ENCODE measurements around the gene ARHGAP15. TPM values are rescaled to one million over a fixed set of nuclear protein-coding genes. Genes with fewer than 3 reads are reported as not detected.

The ARHGAP15 gene
- total RNA-seq, 1 donor from 2014 or later = 56.2 TPM

GRCh38 chr2:143294068-143294467, 164.8 kb downstream of the ARHGAP15 start:
- H3K4me3 Mint-ChIP-seq = no peak overlapping the region
- no peaks in the 10 kb centered on the region for H3K27me3 Mint-ChIP-seq
- intact Hi-C loops (cut with micrococcal nuclease) = no loop called here
- H3K9me3 Mint-ChIP-seq = no peaks in the 10 kb centered on the region
- no peak overlapping the region for H3K27ac Mint-ChIP-seq
- H3K36me3 Mint-ChIP-seq (ENCODE audit: low read depth) = peaks cover 20% of the 10 kb centered on the region
- H3K4me1 Mint-ChIP-seq = peaks cover 8% of the 10 kb centered on the region
- no peak for DNase-seq

GRCh38 chr2:143296089-143296488, 166.9 kb downstream of the ARHGAP15 start:
- H3K27ac Mint-ChIP-seq = no peak overlapping the region
- no peak for DNase-seq
- no peaks in the 10 kb centered on the region for H3K27me3 Mint-ChIP-seq
- peaks cover 23% of the 10 kb centered on the region for H3K36me3 Mint-ChIP-seq (ENCODE audit: low read depth)
- peaks cover 5% of the 10 kb centered on the region for H3K9me3 Mint-ChIP-seq
- H3K4me3 Mint-ChIP-seq = no peak overlapping the region
- peaks cover 5% of the 10 kb centered on the region for H3K4me1 Mint-ChIP-seq
- intact Hi-C loops (cut with micrococcal nuclease) = no loop called here

GRCh38 chr2:143297182-143297581, 168.0 kb downstream of the ARHGAP15 start:
- peaks cover 5% of the 10 kb centered on the region for H3K9me3 Mint-ChIP-seq
- DNase-seq = peak; percentile 49
- no peaks in the 10 kb centered on the region for H3K27me3 Mint-ChIP-seq
- H3K27ac Mint-ChIP-seq = no peak overlapping the region
- intact Hi-C loops (cut with micrococcal nuclease) = no loop called here
- H3K4me1 Mint-ChIP-seq = peaks cover 5% of the 10 kb centered on the region
- H3K36me3 Mint-ChIP-seq (ENCODE audit: low read depth) = peaks cover 25% of the 10 kb centered on the region
- H3K4me3 Mint-ChIP-seq = no peak overlapping the region

- Mint-ChIP-seq H3K27ac (no peak overlapping the region), H3K27me3 (no peaks in the 10 kb centered on the region), H3K4me1 (peaks cover 5% of the 10 kb centered on the region), H3K9me3 (peaks cover 11% of the 10 kb centered on the region), H3K4me3 (no peak overlapping the region), H3K36me3 (ENCODE audit: low read depth) (peaks cover 32% of the 10 kb centered on the region)
- DNase-seq = peak; percentile 37
- intact Hi-C loops (cut with micrococcal nuclease) = no loop called here
Observed at GRCh38 chr2:143300536-143300935, 171.3 kb downstream of the ARHGAP15 start.

- no peak for DNase-seq
Observed at GRCh38 chr2:143311426-143311825, 182.2 kb downstream of the ARHGAP15 start.

GRCh38 chr2:143312441-143312840, 183.2 kb downstream of the ARHGAP15 start:
- intact Hi-C loops (cut with micrococcal nuclease) = no loop called here
- H3K4me1 Mint-ChIP-seq = no peaks in the 10 kb centered on the region
- H3K27ac Mint-ChIP-seq = no peak overlapping the region

More at GRCh38 chr2:143311426-143311825, 182.2 kb downstream of the ARHGAP15 start:
- Mint-ChIP-seq H3K4me1 (no peaks in the 10 kb centered on the region), H3K4me3 (no peak overlapping the region), H3K36me3 (ENCODE audit: low read depth) (peaks cover 3% of the 10 kb centered on the region), H3K27me3 (no peaks in the 10 kb centered on the region), H3K27ac (no peak overlapping the region), H3K9me3 (no peaks in the 10 kb centered on the region)
- intact Hi-C loops (cut with micrococcal nuclease) = no loop called here

GRCh38 chr2:143313861-143314260, 184.6 kb downstream of the ARHGAP15 start:
- H3K27me3 Mint-ChIP-seq = no peaks in the 10 kb centered on the region
- H3K4me1 Mint-ChIP-seq = no peaks in the 10 kb centered on the region
- no peaks in the 10 kb centered on the region for H3K9me3 Mint-ChIP-seq
- no peak overlapping the region for H3K27ac Mint-ChIP-seq
- no peak for DNase-seq
- no peak overlapping the region for H3K4me3 Mint-ChIP-seq
- H3K36me3 Mint-ChIP-seq (ENCODE audit: low read depth) = peaks cover 9% of the 10 kb centered on the region
- intact Hi-C loops (cut with micrococcal nuclease) = no loop called here

More at GRCh38 chr2:143312441-143312840, 183.2 kb downstream of the ARHGAP15 start:
- peaks cover under 1% of the 10 kb centered on the region for H3K36me3 Mint-ChIP-seq (ENCODE audit: low read depth)
- H3K9me3 Mint-ChIP-seq = no peaks in the 10 kb centered on the region
- no peaks in the 10 kb centered on the region for H3K27me3 Mint-ChIP-seq
- DNase-seq = no peak
- no peak overlapping the region for H3K4me3 Mint-ChIP-seq

- DNase-seq = no peak
- Mint-ChIP-seq H3K9me3 (no peaks in the 10 kb centered on the region), H3K4me1 (peaks cover 10% of the 10 kb centered on the region), H3K27me3 (no peaks in the 10 kb centered on the region), H3K4me3 (no peak overlapping the region), H3K27ac (no peak overlapping the region), H3K36me3 (ENCODE audit: low read depth) (peaks cover 34% of the 10 kb centered on the region)
- intact Hi-C loops (cut with micrococcal nuclease) = no loop called here
Observed at GRCh38 chr2:143321994-143322393, 192.8 kb downstream of the ARHGAP15 start.

- peaks cover 28% of the 10 kb centered on the region for H3K36me3 Mint-ChIP-seq (ENCODE audit: low read depth)
- H3K27me3 Mint-ChIP-seq = no peaks in the 10 kb centered on the region
- DNase-seq = no peak
- intact Hi-C loops (cut with micrococcal nuclease) = no loop called here
- no peak overlapping the region for H3K4me3 Mint-ChIP-seq
- no peak overlapping the region for H3K27ac Mint-ChIP-seq
- H3K9me3 Mint-ChIP-seq = no peaks in the 10 kb centered on the region
- H3K4me1 Mint-ChIP-seq = peaks cover 23% of the 10 kb centered on the region
Observed at GRCh38 chr2:143329288-143329687, 200.1 kb downstream of the ARHGAP15 start.

- intact Hi-C loops (cut with micrococcal nuclease) = no loop called here
- Mint-ChIP-seq H3K27ac (no peak overlapping the region), H3K4me3 (no peak overlapping the region), H3K9me3 (no peaks in the 10 kb centered on the region), H3K27me3 (no peaks in the 10 kb centered on the region), H3K4me1 (peaks cover 18% of the 10 kb centered on the region), H3K36me3 (ENCODE audit: low read depth) (peaks cover 15% of the 10 kb centered on the region)
- DNase-seq = no peak
Observed at GRCh38 chr2:143333168-143333791, 204.1 kb downstream of the ARHGAP15 start.

GRCh38 chr2:143333847-143334246, 204.6 kb downstream of the ARHGAP15 start:
- no peak for DNase-seq
- no peaks in the 10 kb centered on the region for H3K27me3 Mint-ChIP-seq
- H3K4me3 Mint-ChIP-seq = no peak overlapping the region
- no peak overlapping the region for H3K27ac Mint-ChIP-seq
- intact Hi-C loops (cut with micrococcal nuclease) = no loop called here
- peaks cover 18% of the 10 kb centered on the region for H3K4me1 Mint-ChIP-seq
- no peaks in the 10 kb centered on the region for H3K9me3 Mint-ChIP-seq
- H3K36me3 Mint-ChIP-seq (ENCODE audit: low read depth) = peaks cover 14% of the 10 kb centered on the region

- Mint-ChIP-seq H3K27ac (no peak overlapping the region), H3K4me1 (peaks cover 14% of the 10 kb centered on the region), H3K4me3 (no peak overlapping the region), H3K27me3 (no peaks in the 10 kb centered on the region), H3K9me3 (no peaks in the 10 kb centered on the region), H3K36me3 (ENCODE audit: low read depth) (peaks cover 8% of the 10 kb centered on the region)
- intact Hi-C loops (cut with micrococcal nuclease) = loop anchor here (5.0 kb wide), 1 partner anchor 132 kb away; no protein-coding TSS in a partner anchor
- no peak for DNase-seq
Observed at GRCh38 chr2:143334837-143335236, 205.6 kb downstream of the ARHGAP15 start.

GRCh38 chr2:143336719-143337210, 207.5 kb downstream of the ARHGAP15 start:
- peaks cover 7% of the 10 kb centered on the region for H3K36me3 Mint-ChIP-seq (ENCODE audit: low read depth)
- intact Hi-C loops (cut with micrococcal nuclease) = loop anchor here (5.0 kb wide), 1 partner anchor 131 kb away; no protein-coding TSS in a partner anchor
- H3K9me3 Mint-ChIP-seq = no peaks in the 10 kb centered on the region
- no peak for DNase-seq
- peaks cover 14% of the 10 kb centered on the region for H3K4me1 Mint-ChIP-seq
- no peak overlapping the region for H3K27ac Mint-ChIP-seq
- H3K4me3 Mint-ChIP-seq = no peak overlapping the region
- H3K27me3 Mint-ChIP-seq = no peaks in the 10 kb centered on the region

- H3K27ac Mint-ChIP-seq = no peak overlapping the region
- H3K9me3 Mint-ChIP-seq = no peaks in the 10 kb centered on the region
- intact Hi-C loops (cut with micrococcal nuclease) = no loop called here
- peaks cover 3% of the 10 kb centered on the region for H3K4me1 Mint-ChIP-seq
- peaks cover 5% of the 10 kb centered on the region for H3K36me3 Mint-ChIP-seq (ENCODE audit: low read depth)
- H3K27me3 Mint-ChIP-seq = no peaks in the 10 kb centered on the region
- no peak for DNase-seq
- H3K4me3 Mint-ChIP-seq = no peak overlapping the region
Observed at GRCh38 chr2:143341478-143341877, 212.3 kb downstream of the ARHGAP15 start.

GRCh38 chr2:143344780-143345179, 215.6 kb downstream of the ARHGAP15 start:
- no peaks in the 10 kb centered on the region for H3K9me3 Mint-ChIP-seq
- intact Hi-C loops (cut with micrococcal nuclease) = no loop called here
- no peaks in the 10 kb centered on the region for H3K4me1 Mint-ChIP-seq
- DNase-seq = no peak
- no peaks in the 10 kb centered on the region for H3K27me3 Mint-ChIP-seq
- H3K36me3 Mint-ChIP-seq (ENCODE audit: low read depth) = peaks cover 12% of the 10 kb centered on the region
- no peak overlapping the region for H3K27ac Mint-ChIP-seq
- no peak overlapping the region for H3K4me3 Mint-ChIP-seq

All from activated CD4-positive, alpha-beta T cell treated with anti-CD3 and anti-CD28 coated beads, Interleukin-2, amount 10 ng/mL, durations not matched to agents 24 days and 14 days (primary cell).